HEK293T (cell line): ENCODE results near the gene ZNF653.

ENCODE experiments used
- ARNT ChIP-seq: fragments of 450-650 bp; IDR thresholded peaks from 2 replicates; pipeline ENCODE4 v1.6.1; 2017; ENCODE audit warnings: mild to moderate bottlenecking
- BHLHE40 ChIP-seq: fragments of 450-650 bp; IDR thresholded peaks from 2 replicates; pipeline ENCODE4 v1.6.1; 2016; ENCODE audit warnings: mild to moderate bottlenecking, moderate library complexity, borderline replicate concordance
- ELF4 ChIP-seq: fragments of 450-650 bp; IDR thresholded peaks from 2 replicates; pipeline ENCODE4 v1.6.1; 2017; ENCODE audit warnings: antibody characterized with exemption
- FOXM1 ChIP-seq: fragments of 450-650 bp; IDR thresholded peaks from 2 replicates; pipeline ENCODE4 v1.6.1; 2017; ENCODE audit warnings: mild to moderate bottlenecking, borderline replicate concordance
- HDGF ChIP-seq: fragments of 450-650 bp; IDR thresholded peaks from 2 replicates; pipeline ENCODE4 v1.6.1; 2017; ENCODE audit warnings: antibody characterized with exemption, borderline replicate concordance
- L3MBTL2 ChIP-seq: fragments of 450-650 bp; conservative IDR thresholded peaks from 2 replicates; pipeline ENCODE4 v1.6.1; 2016; ENCODE audit warnings: mild to moderate bottlenecking
- SP1 ChIP-seq: fragments of 450-650 bp; IDR thresholded peaks from 2 replicates; pipeline ENCODE4 v1.6.1; 2017
- SUZ12 ChIP-seq: fragments of 450-650 bp; IDR thresholded peaks from 2 replicates; pipeline ENCODE4 v1.6.1; 2016; ENCODE audit warnings: mild to moderate bottlenecking

DNA sequence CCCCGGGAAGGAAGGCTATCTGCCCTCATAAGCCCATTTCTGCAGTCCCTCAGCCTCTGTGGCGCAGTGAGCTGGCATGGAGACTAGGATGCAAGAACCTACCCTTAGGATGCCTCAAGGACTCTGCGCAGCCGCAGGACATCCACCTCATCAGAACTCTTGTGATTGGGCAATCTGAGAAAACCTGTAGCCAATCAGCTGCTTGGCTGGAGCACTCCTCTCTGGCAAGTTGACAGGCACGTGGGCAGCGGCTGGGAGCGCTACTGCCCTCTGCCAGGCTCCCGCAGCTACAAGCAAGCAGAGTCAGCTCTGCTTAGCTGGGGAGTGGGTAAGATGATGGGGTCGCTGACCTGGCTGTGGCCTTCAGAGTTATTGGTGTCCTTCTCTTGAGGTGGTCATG is 24.8 kb upstream of the ZNF653 start:
- TF ChIP-seq SP1, result no peak
- no peak for TF ChIP-seq BHLHE40
- no peak for TF ChIP-seq SUZ12
- no peak for TF ChIP-seq ELF4
- TF ChIP-seq L3MBTL2, result peak; percentile 87
- no peak for TF ChIP-seq ARNT
- no peak for TF ChIP-seq FOXM1
- TF ChIP-seq HDGF, result no peak
